ENCODE results near the gene SLC26A2. TPM values are rescaled to one million over a fixed set of nuclear protein-coding genes. Genes with fewer than 3 reads are reported as not detected.
A peak's percentile ranks its signal among the peaks of the same experiment; 100 is the strongest.

SLC26A2 gene
- total RNA-seq (2014; rRNA removed; shearing (Covaris generic)) (11.1 and 11.4 TPM in 2 replicates), polyA plus RNA-seq (2016; fragmentation: Nextera tagmentation; extraction: Ambion mirVana) (5.2 and 6.2 TPM in 2 replicates)

DNA sequence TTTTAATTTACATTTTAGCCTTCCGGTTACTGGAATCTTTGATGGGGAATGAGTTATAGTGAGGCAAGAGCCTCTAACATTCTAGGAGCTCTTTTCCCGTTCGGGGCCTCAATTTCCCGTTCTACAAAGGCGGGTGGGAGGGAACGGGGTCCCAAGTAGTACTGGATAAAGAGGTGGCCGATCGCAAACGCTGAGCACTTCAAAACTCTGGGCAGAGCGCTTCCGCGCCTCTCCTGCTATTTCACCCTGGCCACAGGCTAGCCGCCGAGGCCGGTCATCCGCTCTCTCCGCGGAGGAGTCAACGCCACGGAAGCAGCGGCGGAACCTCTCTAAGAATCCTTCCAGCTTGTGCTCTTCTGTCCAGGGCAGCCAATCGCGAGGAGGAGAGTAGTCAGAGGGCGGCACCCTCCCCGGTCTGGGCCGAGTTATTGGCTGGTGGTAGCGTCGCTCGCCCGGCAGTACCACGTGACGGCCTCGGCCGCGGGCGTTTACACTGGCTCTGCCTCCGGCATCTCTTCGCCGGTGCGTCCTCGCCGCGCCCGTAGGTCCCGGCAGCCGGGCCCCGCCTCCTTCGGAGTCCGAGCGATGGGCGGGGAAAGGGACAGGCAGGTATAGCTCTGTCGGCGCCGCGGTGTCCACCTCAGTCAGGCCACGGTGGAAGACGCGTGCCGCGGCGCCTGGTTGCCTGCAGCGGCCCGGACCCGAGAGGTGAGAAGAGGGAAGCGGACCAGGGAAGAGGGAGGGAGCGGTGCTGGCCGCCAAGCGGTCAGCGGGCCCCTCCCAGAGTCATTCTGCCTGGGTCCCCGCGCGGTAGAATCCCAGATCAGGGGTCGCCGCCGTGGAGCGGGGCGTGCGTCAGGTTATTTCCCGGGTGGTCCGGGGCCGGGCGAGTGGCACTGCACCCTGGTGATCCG lies at the start of gene SLC26A2:
TSS of gene SLC26A2 (plus strand) at position 487 of the 914 bp plus-strand sequence. CDS start 16,895 bp downstream, outside the sequence.
- Histone ChIP-seq H2AFZ (peak within 1 kb of the TSS; percentile 95), H3K9me2 (ENCODE audit: insufficient read depth) (no peaks in the 10 kb centered on the region), H3K9me3 (ENCODE audit: low read depth) (no peaks in the 10 kb centered on the region), H3F3A (ENCODE audit: insufficient read depth) (peaks cover 22% of the 10 kb centered on the region), H3K4me3 (peak within 1 kb of the TSS; percentile 73), H3K27me3 (replicated peaks; ENCODE audit: insufficient read depth) (no peaks in the 10 kb centered on the region), H4K20me1 (ENCODE audit: insufficient read depth) (no peaks in the 10 kb centered on the region), H3K4me1 (ENCODE audit: insufficient read depth) (peaks cover 4% of the 10 kb centered on the region), H3K4me2 (ENCODE audit: unreplicated experiment) (peak within 1 kb of the TSS; percentile 80), H3K79me2 (ENCODE audit: insufficient read depth) (0 out of 2 replicates have a peak, but pooled peaks cover 7% of the 10 kb centered on the region), H3K9ac (peak within 1 kb of the TSS; percentile 89), H3K36me3 (ENCODE audit: low read depth) (no peaks in the 10 kb centered on the region), H3K27ac (peak within 1 kb of the TSS; percentile 96)
- WGBS, 2 experiments (ENCODE audit: low coverage in 1 of 2, low lambda C conversion rate in 2 of 2, missing lambda C conversion rate in 2 of 2), result 1% methylated on average over 56 to 68 of the region's 84 CpGs
- no peak for TF ChIP-seq EZH2 (IDR thresholded peaks at IDR 0.05; ENCODE audit: insufficient read depth, poor library complexity, severe bottlenecking)
- no peak for TF ChIP-seq EZH2phosphoT487 (IDR thresholded peaks at IDR 0.05; ENCODE audit: insufficient read depth, low read depth)
- peak; percentile 100 for DNase-seq
- in situ Hi-C loops (cut with MboI), result loop anchor here (10.0 kb wide), 2 partner anchors 106 to 326 kb away; no protein-coding TSS in a partner anchor

DNA sequence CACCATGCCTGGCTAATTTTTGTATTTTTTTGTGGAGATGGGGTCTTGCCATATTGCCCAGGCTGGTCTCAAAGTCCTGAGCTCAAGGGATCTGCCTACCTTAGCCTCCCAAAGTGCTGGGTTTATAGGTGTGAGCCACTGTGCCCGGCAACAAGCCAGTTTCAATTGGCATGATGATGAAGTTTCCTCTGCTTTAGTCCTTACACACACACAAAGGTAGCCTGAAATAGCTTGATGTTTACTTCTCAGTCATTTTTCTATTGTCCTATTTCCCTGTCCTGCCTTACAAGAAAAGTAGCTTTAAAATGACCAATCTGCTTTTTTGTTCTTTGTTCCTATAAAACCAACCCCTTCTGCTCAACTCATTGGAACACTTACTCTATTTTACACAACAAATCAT lies 49.5 kb upstream of the SLC26A2 start:
- WGBS, 2 experiments (ENCODE audit: low coverage in 1 of 2, low lambda C conversion rate in 2 of 2, missing lambda C conversion rate in 2 of 2), result 84 to 89% methylated on average over 1 of the region's 1 CpG
- TF ChIP-seq EZH2 (IDR thresholded peaks at IDR 0.05; ENCODE audit: insufficient read depth, poor library complexity, severe bottlenecking), result no peak
- TF ChIP-seq EZH2phosphoT487 (IDR thresholded peaks at IDR 0.05; ENCODE audit: insufficient read depth, low read depth), result no peak
- Histone ChIP-seq H3K4me2 (ENCODE audit: unreplicated experiment) (no peak overlapping the region), H3K27ac (no peak overlapping the region), H3K79me2 (ENCODE audit: insufficient read depth) (no peaks in the 10 kb centered on the region), H4K20me1 (ENCODE audit: insufficient read depth) (no peaks in the 10 kb centered on the region), H3K9ac (no peak overlapping the region), H3K27me3 (replicated peaks; ENCODE audit: insufficient read depth) (peaks cover 18% of the 10 kb centered on the region), H3F3A (ENCODE audit: insufficient read depth) (no peaks in the 10 kb centered on the region), H3K9me3 (ENCODE audit: low read depth) (no peaks in the 10 kb centered on the region), H3K4me3 (no peak overlapping the region), H2AFZ (no peak overlapping the region), H3K4me1 (ENCODE audit: insufficient read depth) (no peaks in the 10 kb centered on the region), H3K9me2 (ENCODE audit: insufficient read depth) (no peaks in the 10 kb centered on the region), H3K36me3 (ENCODE audit: low read depth) (no peaks in the 10 kb centered on the region)
- in situ Hi-C loops (cut with MboI), result no loop called here
- DNase-seq, result no peak

DNA sequence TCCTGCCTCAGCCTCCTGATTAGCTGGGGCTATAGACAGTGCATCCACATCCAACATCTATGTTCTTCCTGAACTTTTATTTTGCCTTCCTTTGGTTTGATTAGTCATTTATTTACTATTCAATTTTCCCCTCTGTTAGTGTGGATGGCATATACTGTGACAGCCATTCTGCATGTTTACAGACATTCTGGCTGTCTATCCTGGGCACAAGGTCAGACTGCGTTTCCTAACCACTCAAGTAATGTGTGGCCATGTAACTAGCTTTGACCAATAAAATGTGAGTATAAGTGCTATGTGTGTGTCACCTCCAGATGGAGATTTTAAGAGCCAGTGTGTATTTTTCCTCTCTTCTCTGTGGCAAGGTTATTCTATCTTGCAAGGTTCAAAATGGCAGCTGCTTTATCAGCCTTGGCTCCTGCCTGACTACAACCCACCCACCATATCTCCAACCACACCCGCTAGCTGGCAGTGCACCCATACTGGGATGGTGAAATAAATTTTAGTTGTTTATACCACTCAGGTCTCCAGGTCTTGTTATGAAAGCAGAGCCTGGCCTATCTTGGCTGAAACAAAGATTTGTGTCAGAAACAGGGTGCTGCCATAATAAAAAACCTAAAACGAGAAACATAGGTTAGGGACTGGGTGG lies 48.2 kb upstream of the SLC26A2 start:
- Histone ChIP-seq H3K27me3 (replicated peaks; ENCODE audit: insufficient read depth) (peaks cover 13% of the 10 kb centered on the region), H3K36me3 (ENCODE audit: low read depth) (no peaks in the 10 kb centered on the region), H3K27ac (no peak overlapping the region), H3K9me3 (ENCODE audit: low read depth) (no peaks in the 10 kb centered on the region), H2AFZ (no peak overlapping the region), H3K4me1 (ENCODE audit: insufficient read depth) (no peaks in the 10 kb centered on the region), H3K9me2 (ENCODE audit: insufficient read depth) (no peaks in the 10 kb centered on the region), H3K79me2 (ENCODE audit: insufficient read depth) (no peaks in the 10 kb centered on the region), H3K4me2 (ENCODE audit: unreplicated experiment) (no peak overlapping the region), H4K20me1 (ENCODE audit: insufficient read depth) (no peaks in the 10 kb centered on the region), H3K4me3 (no peak overlapping the region), H3F3A (ENCODE audit: insufficient read depth) (no peaks in the 10 kb centered on the region), H3K9ac (no peak overlapping the region)
- WGBS, 2 experiments (ENCODE audit: low coverage in 1 of 2, low lambda C conversion rate in 2 of 2, missing lambda C conversion rate in 2 of 2), result 52 to 65% methylated on average over 3 of the region's 3 CpGs
- TF ChIP-seq EZH2phosphoT487 (IDR thresholded peaks at IDR 0.05; ENCODE audit: insufficient read depth, low read depth) (no peak), EZH2 (IDR thresholded peaks at IDR 0.05; ENCODE audit: insufficient read depth, poor library complexity, severe bottlenecking) (no peak)
- DNase-seq, result no peak
- in situ Hi-C loops (cut with MboI), result no loop called here

Data from GM23248 (cell line).